ENCODE measurements around the gene KLF16. TPM values are rescaled to one million over a fixed set of nuclear protein-coding genes. Genes with fewer than 3 reads are reported as not detected.

Gene KLF16
- total RNA-seq, 1 experiment from 2014 or later, result 8.7 TPM

- Histone ChIP-seq H3K4me1 (replicated peaks) (peaks cover 27% of the 10 kb centered on the region), H3K36me3 (peaks cover 2% of the 10 kb centered on the region), H3K4me3 (no peak overlapping the region), H3K27me3 (replicated peaks) (no peaks in the 10 kb centered on the region), H3K9me3 (replicated peaks) (no peaks in the 10 kb centered on the region), H3K27ac (no peak overlapping the region)
- no peak for DNase-seq (ENCODE audit: low read depth in 1 of 2, low spot score in 2 of 2)
Measured at GRCh38 chr19:1860042-1860775, 3.2 kb downstream of the KLF16 start.

GRCh38 chr19:1859331-1859781 is 4.0 kb downstream of the KLF16 start:
- H3K4me3 ChIP-seq, result no peak overlapping the region
- peaks cover 25% of the 10 kb centered on the region for H3K4me1 ChIP-seq (replicated peaks)
- DNase-seq (ENCODE audit: low read depth in 1 of 2, low spot score in 2 of 2), result no peak
- H3K9me3 ChIP-seq (replicated peaks), result no peaks in the 10 kb centered on the region
- no peaks in the 10 kb centered on the region for H3K27me3 ChIP-seq (replicated peaks)
- H3K36me3 ChIP-seq, result peaks cover 4% of the 10 kb centered on the region
- H3K27ac ChIP-seq, result no peak overlapping the region

GRCh38 chr19:1858412-1859081 is 4.8 kb downstream of the KLF16 start:
- peaks cover 28% of the 10 kb centered on the region for H3K4me1 ChIP-seq (replicated peaks)
- DNase-seq (ENCODE audit: low read depth in 1 of 2, low spot score in 2 of 2), result no peak
- H3K36me3 ChIP-seq, result peaks cover 9% of the 10 kb centered on the region
- H3K9me3 ChIP-seq (replicated peaks), result no peaks in the 10 kb centered on the region
- no peak overlapping the region for H3K4me3 ChIP-seq
- H3K27me3 ChIP-seq (replicated peaks), result no peaks in the 10 kb centered on the region
- no peak overlapping the region for H3K27ac ChIP-seq

- no peak overlapping the region for H3K27ac ChIP-seq
- H3K27me3 ChIP-seq (replicated peaks), result no peaks in the 10 kb centered on the region
- peaks cover 35% of the 10 kb centered on the region for H3K4me1 ChIP-seq (replicated peaks)
- H3K9me3 ChIP-seq (replicated peaks), result no peaks in the 10 kb centered on the region
- H3K4me3 ChIP-seq, result no peak overlapping the region
- DNase-seq (ENCODE audit: low read depth in 1 of 2, low spot score in 2 of 2), result no peak
- peaks cover 10% of the 10 kb centered on the region for H3K36me3 ChIP-seq
Measured at GRCh38 chr19:1857648-1858326, 5.6 kb downstream of the KLF16 start.

- Histone ChIP-seq H3K27me3 (replicated peaks) (no peaks in the 10 kb centered on the region), H3K4me1 (replicated peaks) (peaks cover 31% of the 10 kb centered on the region), H3K4me3 (no peak overlapping the region), H3K27ac (no peak overlapping the region), H3K9me3 (replicated peaks) (no peaks in the 10 kb centered on the region), H3K36me3 (peaks cover 11% of the 10 kb centered on the region; the same call in 1 of the 2 replicates)
- no peak for DNase-seq (ENCODE audit: low read depth in 1 of 2, low spot score in 2 of 2)
Measured at GRCh38 chr19:1856698-1857603, 6.4 kb downstream of the KLF16 start.

- Histone ChIP-seq H3K36me3 (peaks cover 11% of the 10 kb centered on the region; the same call in 1 of the 2 replicates), H3K9me3 (replicated peaks) (no peaks in the 10 kb centered on the region), H3K4me3 (no peak overlapping the region), H3K4me1 (replicated peaks) (peaks cover 25% of the 10 kb centered on the region), H3K27ac (no peak overlapping the region), H3K27me3 (replicated peaks) (no peaks in the 10 kb centered on the region)
- DNase-seq (ENCODE audit: low read depth in 1 of 2, low spot score in 2 of 2), result no peak
Measured at GRCh38 chr19:1856345-1856697, 7.1 kb downstream of the KLF16 start.

- Histone ChIP-seq H3K4me1 (replicated peaks) (peaks cover 24% of the 10 kb centered on the region), H3K27me3 (replicated peaks) (no peaks in the 10 kb centered on the region), H3K27ac (peak overlapping the region; percentile 31; the same call in 1 of the 2 replicates), H3K4me3 (0 out of 2 replicates have a peak overlapping the region, but pooled peaks have one; percentile 5), H3K9me3 (replicated peaks) (no peaks in the 10 kb centered on the region), H3K36me3 (peaks cover 11% of the 10 kb centered on the region; the same call in 1 of the 2 replicates)
- DNase-seq (ENCODE audit: low read depth in 1 of 2, low spot score in 2 of 2), result no peak
Measured at GRCh38 chr19:1855828-1856255, 7.5 kb downstream of the KLF16 start.

GRCh38 chr19:1855040-1855827 is 8.1 kb downstream of the KLF16 start:
- H3K27ac ChIP-seq, result peak overlapping the region; percentile 31; the same call in 1 of the 2 replicates
- peak; percentile 44 to 88 for DNase-seq (ENCODE audit: low read depth in 1 of 2, low spot score in 2 of 2)
- H3K36me3 ChIP-seq, result peaks cover 11% of the 10 kb centered on the region; the same call in 1 of the 2 replicates
- H3K27me3 ChIP-seq (replicated peaks), result no peaks in the 10 kb centered on the region
- 0 out of 2 replicates have a peak overlapping the region, but pooled peaks have one; percentile 5 for H3K4me3 ChIP-seq
- no peaks in the 10 kb centered on the region for H3K9me3 ChIP-seq (replicated peaks)
- peaks cover 24% of the 10 kb centered on the region for H3K4me1 ChIP-seq (replicated peaks)

GRCh38 chr19:1854542-1855039 is 8.8 kb downstream of the KLF16 start:
- Histone ChIP-seq H3K27ac (no peak overlapping the region), H3K36me3 (peaks cover 11% of the 10 kb centered on the region; the same call in 1 of the 2 replicates), H3K27me3 (replicated peaks) (no peaks in the 10 kb centered on the region), H3K4me1 (replicated peaks) (peaks cover 24% of the 10 kb centered on the region), H3K9me3 (replicated peaks) (no peaks in the 10 kb centered on the region), H3K4me3 (no peak overlapping the region)
- no peak for DNase-seq (ENCODE audit: low read depth in 1 of 2, low spot score in 2 of 2)

GRCh38 chr19:1854039-1854541 is 9.3 kb downstream of the KLF16 start:
- H3K36me3 ChIP-seq, result peaks cover 11% of the 10 kb centered on the region; the same call in 1 of the 2 replicates
- peaks cover 24% of the 10 kb centered on the region for H3K4me1 ChIP-seq (replicated peaks)
- no peak overlapping the region for H3K27ac ChIP-seq
- no peaks in the 10 kb centered on the region for H3K27me3 ChIP-seq (replicated peaks)
- no peaks in the 10 kb centered on the region for H3K9me3 ChIP-seq (replicated peaks)
- DNase-seq (ENCODE audit: low read depth in 1 of 2, low spot score in 2 of 2), result no peak
- H3K4me3 ChIP-seq, result no peak overlapping the region

- Histone ChIP-seq H3K9me3 (replicated peaks) (no peaks in the 10 kb centered on the region), H3K36me3 (peaks cover 12% of the 10 kb centered on the region), H3K4me1 (replicated peaks) (peaks cover 24% of the 10 kb centered on the region), H3K27ac (peak overlapping the region; percentile 61), H3K4me3 (no peak overlapping the region), H3K27me3 (replicated peaks) (no peaks in the 10 kb centered on the region)
- peak; percentile 80 to 85 for DNase-seq (ENCODE audit: low read depth in 1 of 2, low spot score in 2 of 2)
Measured at GRCh38 chr19:1853295-1854038, 9.9 kb downstream of the KLF16 start.

All from SJSA1 (cell line).